SIG-M5 treated with dmso at 0.1 percent for 504 hours (cell line): ENCODE measurements around the gene WDR13.
A peak's percentile ranks its signal among the peaks of the same experiment; 100 is the strongest.
"Not testable (repeated sequence)": the region's sequence is repeated elsewhere in the genome, so short reads cannot be mapped to it uniquely, and the experiment has no call there.

Experiments used
- DNase-seq: peaks from one replicate; lab custom pipeline; 2025; ENCODE audit not compliant: unreplicated experiment; lab: John Stamatoyannopoulos, UW

The WDR13 gene

GRCh38 chrX:48597353-48598264 lies at the start of gene WDR13:
WDR13 (plus strand) TSS chrX:48597492; CDS start chrX:48597997, 505 bp downstream.
- peak; percentile 88 for DNase-seq

GRCh38 chrX:48548871-48549270 lies 48.4 kb upstream of the WDR13 start:
- DNase-seq = no peak

- DNase-seq = not testable (repeated sequence)
These were observed 41.5 kb upstream of the WDR13 start for GRCh38 chrX:48555731-48556325.

GRCh38 chrX:48558271-48558670 lies 39.0 kb upstream of the WDR13 start:
- no peak for DNase-seq

- DNase-seq = no peak
These were observed 37.7 kb upstream of the WDR13 start for GRCh38 chrX:48559636-48560035.

- DNase-seq = no peak
These were observed 37.2 kb upstream of the WDR13 start for GRCh38 chrX:48560056-48560455.

- DNase-seq = no peak
These were observed 36.6 kb upstream of the WDR13 start for GRCh38 chrX:48560681-48561080.

GRCh38 chrX:48569958-48570357 lies 27.3 kb upstream of the WDR13 start:
- no peak for DNase-seq

GRCh38 chrX:48573690-48574269 lies 23.5 kb upstream of the WDR13 start:
- DNase-seq = no peak

- peak; percentile 94 for DNase-seq
These were observed 22.7 kb upstream of the WDR13 start, which contains the start of gene RBM3 for GRCh38 chrX:48574270-48575266. RBM3 (plus strand) TSS chrX:48574484; CDS start chrX:48575181, 697 bp downstream.

- DNase-seq = no peak
These were observed 21.6 kb upstream of the WDR13 start for GRCh38 chrX:48575642-48576041.

GRCh38 chrX:48576108-48576507 lies 21.2 kb upstream of the WDR13 start:
- no peak for DNase-seq

GRCh38 chrX:48578661-48579128 lies 18.6 kb upstream of the WDR13 start:
- no peak for DNase-seq

GRCh38 chrX:48579259-48579658 lies 18.0 kb upstream of the WDR13 start:
- no peak for DNase-seq

GRCh38 chrX:48580662-48581061 lies 16.6 kb upstream of the WDR13 start:
- DNase-seq = no peak

- DNase-seq = no peak
These were observed 12.6 kb upstream of the WDR13 start for GRCh38 chrX:48584698-48585097.

- DNase-seq = no peak
These were observed 7.7 kb upstream of the WDR13 start for GRCh38 chrX:48589482-48590162.

GRCh38 chrX:48590203-48591103 lies 6.8 kb upstream of the WDR13 start:
- DNase-seq = no peak

- DNase-seq = no peak
These were observed 6.0 kb upstream of the WDR13 start for GRCh38 chrX:48591255-48591791.
